ENCODE results near the gene ZDHHC9. TPM values are rescaled to one million over a fixed set of nuclear protein-coding genes. Genes with fewer than 3 reads are reported as not detected.

The ZDHHC9 gene
- total RNA-seq, 2 experiments from 2014 or later, result 4.7 to 5.4 TPM

DNA sequence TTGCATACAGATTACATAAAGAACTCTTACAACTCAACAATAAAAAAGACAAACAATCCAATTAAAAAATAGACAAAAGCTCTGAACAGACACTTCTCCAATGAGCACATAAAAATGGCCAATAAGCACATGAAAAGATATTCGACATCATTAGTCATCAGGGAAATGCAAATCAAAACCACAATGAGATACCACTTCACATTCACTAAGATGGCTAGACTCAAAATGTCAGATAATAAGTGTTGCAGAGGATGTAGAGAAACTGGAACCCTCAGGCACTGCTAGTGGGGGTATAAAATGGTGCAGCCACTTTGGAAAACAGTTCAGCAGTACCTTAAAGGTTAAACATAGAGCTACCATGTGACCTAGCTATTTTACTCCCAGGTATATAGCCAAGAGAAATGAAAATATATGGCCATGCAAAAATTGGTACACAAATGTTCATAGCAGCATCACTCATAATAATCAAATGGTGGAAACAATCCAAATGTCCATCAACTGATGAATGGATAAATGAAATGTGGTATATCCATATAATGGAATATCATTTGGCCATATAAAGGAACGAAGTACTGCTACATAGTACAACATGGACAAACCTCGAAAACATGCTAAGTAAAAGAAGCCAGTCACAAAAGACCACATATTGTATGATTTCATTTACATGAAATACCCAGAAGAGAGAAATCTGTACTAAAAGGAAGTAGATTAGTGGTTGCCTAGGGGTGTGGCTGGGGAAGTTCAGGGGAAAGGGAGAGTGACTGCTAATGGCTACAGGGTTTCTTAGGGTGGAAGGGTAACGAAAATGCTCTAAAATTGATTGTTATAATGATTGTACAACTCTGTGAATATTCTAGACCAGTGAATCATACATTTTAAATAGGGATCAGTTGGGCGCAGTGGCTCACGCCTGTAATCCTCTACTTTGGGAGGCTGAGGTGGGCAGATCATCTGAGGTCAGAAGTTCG lies 34.6 kb downstream of the ZDHHC9 start:
- Mint-ChIP-seq H3K27me3 (ENCODE audit: low read depth) (no peaks in the 10 kb centered on the region), H3K9me3 (ENCODE audit: insufficient read depth) (no peaks in the 10 kb centered on the region), H3K4me3 (no peak overlapping the region), H3K36me3 (ENCODE audit: low read depth) (peaks cover 28% of the 10 kb centered on the region), H3K4me1 (ENCODE audit: low read depth) (peaks cover 22% of the 10 kb centered on the region), H3K27ac (peak overlapping the region; percentile 52)
- POLR2A ChIA-PET, result interaction anchor here (1.0 kb wide), 1 partner anchor 16 kb away, joined by 4 read pairs; no protein-coding TSS in a partner anchor
- no peak for ATAC-seq
- CTCF ChIA-PET, result interaction anchor here (1.6 kb wide), 1 partner anchor 20 kb away, joined by 3 read pairs; no protein-coding TSS in a partner anchor
- no peak for DNase-seq

DNA sequence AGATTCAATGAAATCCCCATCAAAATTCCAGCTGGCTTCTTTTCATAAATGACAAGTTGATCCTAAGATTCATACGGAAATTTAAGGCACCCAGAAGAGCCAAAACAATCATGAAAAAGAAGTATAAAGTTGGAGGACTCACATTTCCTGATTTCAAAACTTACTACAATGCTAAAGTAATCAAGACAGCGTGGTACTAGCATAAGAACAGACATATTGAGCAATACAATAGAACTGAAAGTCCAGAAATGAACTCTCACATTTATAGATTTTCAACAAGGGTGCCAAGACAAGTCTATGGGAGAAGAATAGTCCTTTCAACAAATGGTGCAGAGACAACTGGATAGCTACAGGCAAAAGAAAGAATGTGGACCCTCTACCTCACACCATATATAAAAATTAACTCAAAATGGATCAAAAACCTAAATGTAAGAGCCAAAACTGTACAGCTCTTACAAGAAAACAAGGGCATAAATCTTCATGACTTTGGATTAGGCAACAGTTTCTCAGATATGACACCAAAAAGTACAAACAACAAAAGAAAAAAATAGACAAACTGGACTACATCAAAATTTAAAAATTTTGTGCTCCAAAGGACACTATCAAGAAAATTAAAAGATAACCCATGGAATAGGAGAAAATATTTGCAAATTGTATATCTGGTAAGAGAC lies 35.4 kb downstream of the ZDHHC9 start:
- Mint-ChIP-seq H3K27me3 (ENCODE audit: low read depth) (no peaks in the 10 kb centered on the region), H3K27ac (peak overlapping the region; percentile 30), H3K4me1 (ENCODE audit: low read depth) (peaks cover 22% of the 10 kb centered on the region), H3K4me3 (no peak overlapping the region), H3K9me3 (ENCODE audit: insufficient read depth) (no peaks in the 10 kb centered on the region), H3K36me3 (ENCODE audit: low read depth) (peaks cover 28% of the 10 kb centered on the region)
- ChIA-PET POLR2A (interaction anchor here (1.0 kb wide), 1 partner anchor 16 kb away, joined by 4 read pairs; no protein-coding TSS in a partner anchor), CTCF (interaction anchor here (1.6 kb wide), 1 partner anchor 21 kb away, joined by 3 read pairs; no protein-coding TSS in a partner anchor)
- ATAC-seq (no peak), DNase-seq (no peak)

DNA sequence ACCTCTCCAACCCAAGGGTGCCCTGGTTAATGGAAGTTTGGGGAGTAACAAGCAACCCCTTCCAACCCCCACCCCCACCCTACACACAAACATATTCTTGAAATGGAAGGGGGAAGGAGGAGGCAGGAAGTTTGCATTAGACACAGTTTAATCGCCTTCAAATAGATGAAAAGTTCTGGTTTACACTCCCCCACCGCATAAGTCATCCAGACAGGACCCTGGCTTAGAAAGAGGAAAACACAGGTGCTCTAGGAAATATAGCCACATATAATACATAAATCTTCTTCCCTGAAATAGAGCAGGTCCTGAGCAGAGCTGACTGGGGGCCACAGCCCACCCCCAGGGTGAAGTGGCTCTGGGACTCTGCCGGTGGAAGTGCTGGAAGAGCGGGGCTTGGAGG lies 38.9 kb downstream of the ZDHHC9 start:
- peaks cover 17% of the 10 kb centered on the region for H3K36me3 Mint-ChIP-seq (ENCODE audit: low read depth)
- ChIA-PET CTCF (no interaction called here), POLR2A (no interaction called here)
- no peak for ATAC-seq
- H3K27ac Mint-ChIP-seq, result no peak overlapping the region
- no peak overlapping the region for H3K4me3 Mint-ChIP-seq
- no peaks in the 10 kb centered on the region for H3K9me3 Mint-ChIP-seq (ENCODE audit: insufficient read depth)
- H3K27me3 Mint-ChIP-seq (ENCODE audit: low read depth), result no peaks in the 10 kb centered on the region
- peaks cover 20% of the 10 kb centered on the region for H3K4me1 Mint-ChIP-seq (ENCODE audit: low read depth)
- no peak for DNase-seq

DNA sequence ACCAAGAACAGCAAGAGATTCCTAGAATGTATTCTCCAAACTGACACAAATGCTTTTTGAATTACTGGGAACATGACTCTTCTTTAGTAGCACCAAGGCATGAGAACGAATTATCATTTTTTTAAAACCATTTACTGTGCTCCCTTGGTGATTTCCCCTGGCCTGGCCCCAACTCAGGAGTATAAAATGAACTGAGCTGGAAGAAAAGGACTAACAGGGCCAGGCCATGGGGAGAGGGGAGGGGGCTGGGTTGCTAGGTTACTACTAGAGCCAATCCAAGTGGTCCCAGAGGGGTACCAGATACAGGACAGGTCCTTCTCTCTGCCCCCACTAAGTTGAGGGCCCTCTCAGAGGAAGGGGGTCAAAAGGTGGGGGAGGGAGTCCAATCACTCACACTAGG lies 40.8 kb downstream of the ZDHHC9 start:
- ATAC-seq, result no peak
- Mint-ChIP-seq H3K27me3 (ENCODE audit: low read depth) (no peaks in the 10 kb centered on the region), H3K27ac (no peak overlapping the region), H3K4me3 (no peak overlapping the region), H3K9me3 (ENCODE audit: insufficient read depth) (no peaks in the 10 kb centered on the region), H3K4me1 (ENCODE audit: low read depth) (peaks cover 18% of the 10 kb centered on the region), H3K36me3 (ENCODE audit: low read depth) (peaks cover 15% of the 10 kb centered on the region)
- POLR2A ChIA-PET, result interaction anchor here (1.5 kb wide), 1 partner anchor 16 kb away, joined by 3 read pairs; no protein-coding TSS in a partner anchor
- CTCF ChIA-PET, result interaction anchor here (1.4 kb wide), 1 partner anchor 44 kb away, joined by 3 read pairs; no protein-coding TSS in a partner anchor
- no peak for DNase-seq

DNA sequence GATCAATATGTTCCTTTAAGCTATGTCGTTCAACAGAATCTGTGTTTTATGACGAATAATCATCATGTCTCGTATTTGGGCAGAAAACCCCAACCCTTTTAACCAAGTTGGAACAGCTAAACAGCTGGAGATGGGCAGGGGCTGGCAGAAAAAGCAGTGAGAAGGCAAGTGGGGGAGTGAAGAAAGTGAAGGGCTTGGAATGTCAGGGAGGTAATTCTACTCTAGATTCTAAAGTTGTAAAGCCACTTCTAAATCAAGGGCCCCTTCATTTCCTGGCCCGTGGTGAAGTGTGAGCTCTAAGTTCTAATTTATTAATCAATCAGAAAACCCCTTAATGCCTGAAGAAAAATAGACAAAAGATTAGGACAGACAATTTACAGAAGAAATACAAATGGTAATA lies 43.5 kb downstream of the ZDHHC9 start:
- peaks cover 21% of the 10 kb centered on the region for H3K4me1 Mint-ChIP-seq (ENCODE audit: low read depth)
- H3K9me3 Mint-ChIP-seq (ENCODE audit: insufficient read depth), result no peaks in the 10 kb centered on the region
- no peaks in the 10 kb centered on the region for H3K27me3 Mint-ChIP-seq (ENCODE audit: low read depth)
- no peak for ATAC-seq
- H3K27ac Mint-ChIP-seq, result no peak overlapping the region
- no peak for DNase-seq
- ChIA-PET CTCF (interaction anchor here (1.1 to 1.5 kb wide), 2 partner anchors 21 to 24 kb away, joined by 3 to 5 read pairs; no protein-coding TSS in a partner anchor), POLR2A (interaction anchor here (0.6 to 0.7 kb wide), 3 partner anchors 11 to 139 kb away, joined by 3 to 4 read pairs (median 3); no protein-coding TSS in a partner anchor)
- no peak overlapping the region for H3K4me3 Mint-ChIP-seq
- peaks cover 25% of the 10 kb centered on the region for H3K36me3 Mint-ChIP-seq (ENCODE audit: low read depth)

DNA sequence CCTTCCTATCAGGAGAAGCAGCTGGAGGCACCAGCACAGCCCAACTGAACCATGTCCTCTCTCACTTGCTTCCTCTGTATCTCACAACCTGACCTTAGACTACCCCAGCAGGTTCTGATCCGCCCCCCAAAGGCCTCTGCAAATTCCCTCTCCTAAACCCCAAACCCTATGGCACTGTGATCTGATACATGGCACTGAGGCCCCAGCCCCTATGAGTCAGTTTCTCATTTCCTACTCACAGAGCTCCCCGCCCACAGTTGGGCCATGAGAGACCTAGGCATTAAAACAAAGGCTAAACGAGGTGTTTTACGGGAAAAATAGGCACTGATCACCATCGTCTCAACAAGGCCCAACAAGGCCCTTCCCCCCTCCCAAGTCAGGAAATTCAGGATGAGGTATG lies 44.8 kb downstream of the ZDHHC9 start:
- H3K4me3 Mint-ChIP-seq, result no peak overlapping the region
- DNase-seq (no peak), ATAC-seq (no peak)
- POLR2A ChIA-PET, result interaction anchor here (1.0 to 1.9 kb wide), 3 partner anchors 7 to 43 kb away, joined by 3 to 6 read pairs (median 4); no protein-coding TSS in a partner anchor
- H3K27ac Mint-ChIP-seq, result peak overlapping the region; percentile 72
- H3K4me1 Mint-ChIP-seq (ENCODE audit: low read depth), result peaks cover 22% of the 10 kb centered on the region
- no peaks in the 10 kb centered on the region for H3K27me3 Mint-ChIP-seq (ENCODE audit: low read depth)
- CTCF ChIA-PET, result interaction anchor here (1.1 to 2.6 kb wide), 2 partner anchors 24 to 43 kb away, joined by 4 to 10 read pairs; no protein-coding TSS in a partner anchor
- H3K9me3 Mint-ChIP-seq (ENCODE audit: insufficient read depth), result no peaks in the 10 kb centered on the region
- H3K36me3 Mint-ChIP-seq (ENCODE audit: low read depth), result peaks cover 35% of the 10 kb centered on the region

DNA sequence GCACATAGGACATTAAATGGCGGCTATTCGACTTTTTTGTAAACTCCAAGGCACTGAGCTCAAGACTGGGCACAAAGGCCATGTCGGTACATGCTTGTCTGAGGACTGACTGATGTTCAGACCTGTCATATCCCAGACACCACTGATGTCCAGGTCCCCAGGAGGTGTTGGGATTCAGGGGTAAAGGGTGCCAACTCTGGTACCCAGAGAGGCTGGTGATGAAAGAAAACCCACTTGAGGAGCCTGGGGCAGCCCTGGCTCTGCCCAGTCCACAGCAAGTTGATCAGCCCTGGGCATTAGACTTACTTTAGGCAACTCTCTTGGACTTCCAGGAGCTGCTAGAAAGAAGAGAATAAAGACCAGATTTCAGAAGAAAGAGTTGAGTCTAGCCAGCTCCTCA lies 45.2 kb downstream of the ZDHHC9 start:
- ATAC-seq, result no peak

DNA sequence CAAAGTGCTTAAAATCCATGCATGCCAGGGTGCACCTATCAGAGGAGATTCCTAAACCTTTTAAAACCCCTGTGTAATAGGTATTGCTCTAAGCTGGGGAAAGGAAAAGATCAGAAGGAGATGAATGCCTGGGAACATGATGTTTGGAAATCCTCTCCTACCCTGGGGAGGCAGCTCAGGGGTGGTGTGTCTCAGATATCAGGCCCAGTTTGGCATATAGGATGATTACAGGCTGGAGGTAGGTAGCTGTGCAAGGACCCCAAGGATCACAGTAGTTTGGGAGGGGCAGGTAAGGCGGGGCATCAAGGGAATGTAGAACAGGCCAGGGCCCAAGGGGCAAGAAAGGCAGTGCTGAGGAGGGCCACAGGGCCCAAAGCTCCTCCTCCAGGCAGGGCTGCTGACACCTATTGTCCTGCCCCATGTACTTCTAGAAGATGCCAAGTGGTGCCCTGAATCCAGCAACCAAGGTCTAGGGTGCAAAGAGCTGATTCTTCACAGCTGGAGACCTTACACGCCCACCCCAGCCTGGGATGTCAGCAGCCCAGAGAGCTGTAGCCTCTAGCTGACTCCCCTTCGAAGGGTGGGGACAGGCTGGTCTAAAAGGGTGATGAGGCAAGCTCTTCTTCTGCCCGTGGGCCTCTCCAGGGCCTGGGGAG lies 46.3 kb downstream of the ZDHHC9 start:
- CTCF ChIA-PET, result interaction anchor here (2.6 kb wide), 1 partner anchor 42 kb away, joined by 10 read pairs; no protein-coding TSS in a partner anchor
- Mint-ChIP-seq H3K4me1 (ENCODE audit: low read depth) (peaks cover 22% of the 10 kb centered on the region), H3K27me3 (ENCODE audit: low read depth) (no peaks in the 10 kb centered on the region), H3K9me3 (ENCODE audit: insufficient read depth) (no peaks in the 10 kb centered on the region), H3K4me3 (no peak overlapping the region), H3K36me3 (ENCODE audit: low read depth) (peaks cover 45% of the 10 kb centered on the region), H3K27ac (peak overlapping the region; percentile 66)
- no peak for DNase-seq
- POLR2A ChIA-PET, result interaction anchor here (1.0 to 6.9 kb wide), 5 partner anchors 9 to 290 kb away, joined by 3 to 49 read pairs (median 4); no protein-coding TSS in a partner anchor
- ATAC-seq, result no peak

More for the DNA sequence above, 45.2 kb downstream of the ZDHHC9 start:
- no peak for DNase-seq
- no peaks in the 10 kb centered on the region for H3K9me3 Mint-ChIP-seq (ENCODE audit: insufficient read depth)
- peaks cover 36% of the 10 kb centered on the region for H3K36me3 Mint-ChIP-seq (ENCODE audit: low read depth)
- H3K27me3 Mint-ChIP-seq (ENCODE audit: low read depth), result no peaks in the 10 kb centered on the region
- H3K4me1 Mint-ChIP-seq (ENCODE audit: low read depth), result peaks cover 22% of the 10 kb centered on the region
- ChIA-PET CTCF (interaction anchor here (1.1 to 2.6 kb wide), 2 partner anchors 24 to 43 kb away, joined by 4 to 10 read pairs; no protein-coding TSS in a partner anchor), POLR2A (interaction anchor here (0.5 to 6.9 kb wide), 4 partner anchors 8 to 184 kb away, joined by 4 to 49 read pairs (median 5); no protein-coding TSS in a partner anchor)
- H3K4me3 Mint-ChIP-seq, result no peak overlapping the region
- H3K27ac Mint-ChIP-seq, result peak overlapping the region; percentile 72

DNA sequence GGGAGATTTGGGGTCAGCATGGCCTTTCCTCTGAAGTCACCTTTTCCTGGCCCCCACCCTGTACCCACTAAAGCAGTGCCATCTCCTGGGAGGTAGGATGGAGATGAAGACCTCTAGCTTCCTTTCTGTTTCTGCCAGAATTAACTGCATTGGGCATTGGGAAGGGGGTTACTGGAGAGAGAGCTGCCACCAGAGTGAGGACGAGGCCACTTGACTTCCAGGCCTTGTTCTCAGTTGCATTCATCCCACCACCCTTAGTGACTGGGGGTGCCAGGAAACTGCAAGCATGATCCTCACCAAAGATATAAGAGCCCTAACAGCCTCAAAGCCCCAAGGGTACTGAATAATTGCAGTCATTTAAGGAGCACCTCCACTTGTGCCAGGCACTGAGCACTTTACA lies 48.1 kb downstream of the ZDHHC9 start:
- POLR2A ChIA-PET, result interaction anchor here (0.9 to 6.9 kb wide), 3 partner anchors 13 to 39 kb away, joined by 3 to 49 read pairs (median 5); partner anchors contain the start of gene SASH3
- no peak overlapping the region for H3K27ac Mint-ChIP-seq
- H3K4me3 Mint-ChIP-seq, result no peak overlapping the region
- CTCF ChIA-PET, result interaction anchor here (0.9 to 1.4 kb wide), 3 partner anchors 23 to 140 kb away, joined by 3 read pairs; no protein-coding TSS in a partner anchor
- no peaks in the 10 kb centered on the region for H3K27me3 Mint-ChIP-seq (ENCODE audit: low read depth)
- H3K9me3 Mint-ChIP-seq (ENCODE audit: insufficient read depth), result no peaks in the 10 kb centered on the region
- DNase-seq (no peak), ATAC-seq (no peak)
- H3K4me1 Mint-ChIP-seq (ENCODE audit: low read depth), result peaks cover 22% of the 10 kb centered on the region
- peaks cover 57% of the 10 kb centered on the region for H3K36me3 Mint-ChIP-seq (ENCODE audit: low read depth)

DNA sequence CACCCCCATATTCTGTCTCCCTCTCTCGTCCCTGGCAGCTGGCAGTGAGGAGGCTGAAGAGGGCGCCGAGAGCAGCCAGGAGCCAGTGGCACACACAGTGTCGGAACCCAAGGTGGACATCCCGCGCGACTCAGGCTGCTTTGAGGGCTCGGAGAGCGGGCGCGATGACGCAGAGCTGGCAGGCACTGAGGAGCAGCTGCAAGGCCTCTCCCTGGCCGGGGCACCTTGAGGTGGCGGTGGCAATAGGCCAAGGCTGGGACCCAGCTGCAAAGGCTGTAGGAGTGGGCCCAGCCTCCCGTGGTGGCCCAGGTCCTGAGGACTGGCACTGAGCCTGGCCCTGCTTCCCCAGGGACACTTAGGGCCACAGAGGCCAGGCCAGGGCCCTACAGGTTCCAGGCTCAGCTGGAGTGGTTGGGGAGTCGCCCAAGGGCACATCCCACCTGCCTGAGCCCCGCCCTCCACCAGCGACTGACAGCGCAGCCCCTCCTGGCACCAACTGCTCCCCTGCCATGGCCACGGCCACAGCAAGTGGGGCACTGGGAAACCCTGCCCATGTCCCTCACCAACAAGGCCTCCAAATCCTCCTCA lies 50.0 kb downstream of the ZDHHC9 start:
- Mint-ChIP-seq H3K36me3 (ENCODE audit: low read depth) (peaks cover 63% of the 10 kb centered on the region), H3K27ac (peak overlapping the region; percentile 25), H3K9me3 (ENCODE audit: insufficient read depth) (no peaks in the 10 kb centered on the region), H3K27me3 (ENCODE audit: low read depth) (no peaks in the 10 kb centered on the region), H3K4me1 (ENCODE audit: low read depth) (peaks cover 19% of the 10 kb centered on the region), H3K4me3 (no peak overlapping the region)
- DNase-seq (no peak), ATAC-seq (no peak)
- POLR2A ChIA-PET, result interaction anchor here (0.6 to 6.9 kb wide), 5 partner anchors 11 to 187 kb away, joined by 3 to 49 read pairs (median 3); no protein-coding TSS in a partner anchor
- CTCF ChIA-PET, result interaction anchor here (1.5 kb wide), 1 partner anchor 21 kb away, joined by 3 read pairs; no protein-coding TSS in a partner anchor
